ENCODE data around the gene OAT.

GRCh38 chr10:124367936-124368335 is 50.8 kb downstream of the OAT start:
- TF ChIP-seq CTCF (IDR thresholded peaks at IDR 0.05; ENCODE audit: low read length) = no peak
- TF ChIP-seq EZH2phosphoT487 (IDR thresholded peaks at IDR 0.05; ENCODE audit: low read length) = no peak
- TF ChIP-seq EZH2 (optimal IDR thresholded peaks at IDR 0.05; ENCODE audit: low read depth, low read length) = no peak

Measured in MM.1S (cell line).